AG04449 (cell line): ENCODE measurements around the gene ZC3H15.
"Not testable (repeated sequence)": the region's sequence is repeated elsewhere in the genome, so short reads cannot be mapped to it uniquely, and the experiment has no call there.

Experiments used
- CTCF ChIA-PET: fragments of 350-600 bp; formaldehyde crosslinking; extraction: SDS; loops from one replicate; lab custom pipeline; 2021; ENCODE audit warnings: antibody characterized with exemption; lab: Yijun Ruan, JAX
- POLR2A ChIA-PET: fragments of 400-600, 350-600 bp; formaldehyde crosslinking; extraction: SDS; loops from one replicate; lab custom pipeline; 2020; ENCODE audit warnings: antibody characterized with exemption, inconsistent platforms; lab: Yijun Ruan, JAX
- DNase-seq: peaks from one replicate; pipeline ENCODE4 v3.0.0-alpha.2; 2010; ENCODE audit warnings: low read depth, low spot score
- H3K4me3 ChIP-seq: 2 replicates; pipeline ENCODE4 v1.5.1; 2011; ENCODE audit warnings: low read depth, mild to moderate bottlenecking, control low read depth, low read length
- CTCF ChIP-seq: IDR thresholded peaks from one replicate; pipeline ENCODE4 v1.5.1; 2011; ENCODE audit warnings: mild to moderate bottlenecking, moderate library complexity, low read length, control low read depth, inconsistent platforms; ENCODE audit not compliant: insufficient read depth; ENCODE audit errors: missing control alignments

Gene ZC3H15

GRCh38 chr2:186518945-186519344 is 32.9 kb downstream of the ZC3H15 start:
- no peak for DNase-seq
- H3K4me3 ChIP-seq, result no peak overlapping the region
- POLR2A ChIA-PET, result no interaction called here
- TF ChIP-seq CTCF, result no peak
- CTCF ChIA-PET, result interaction anchor here (1.1 to 5.9 kb wide), 5 partner anchors 11 to 123 kb away, joined by 3 to 27 read pairs (median 4); partner anchors contain the start of gene ITGAV

GRCh38 chr2:186521570-186522153 is 35.6 kb downstream of the ZC3H15 start:
- DNase-seq, H3K4me3 ChIP-seq, POLR2A ChIA-PET, CTCF ChIA-PET: not testable (repeated sequence)

GRCh38 chr2:186522450-186522849 is 36.4 kb downstream of the ZC3H15 start:
- H3K4me3 ChIP-seq, result no peak overlapping the region
- DNase-seq, result no peak
- POLR2A ChIA-PET, result no interaction called here
- TF ChIP-seq CTCF, result no peak
- CTCF ChIA-PET, result interaction anchor here (0.6 to 1.1 kb wide), 2 partner anchors 18 to 118 kb away, joined by 3 read pairs; no protein-coding TSS in a partner anchor

GRCh38 chr2:186523791-186524190 is 37.7 kb downstream of the ZC3H15 start:
- CTCF ChIA-PET, result interaction anchor here (0.9 to 2.2 kb wide), 4 partner anchors 8 to 119 kb away, joined by 3 to 6 read pairs (median 4); no protein-coding TSS in a partner anchor
- no peak for DNase-seq
- H3K4me3 ChIP-seq, result no peak overlapping the region
- TF ChIP-seq CTCF, result no peak
- POLR2A ChIA-PET, result interaction anchor here (0.8 to 1.3 kb wide), 2 partner anchors 66 kb away, joined by 3 to 4 read pairs; partner anchors contain the start of gene ITGAV

- no peak for TF ChIP-seq CTCF
- H3K4me3 ChIP-seq, result no peak overlapping the region
- POLR2A ChIA-PET, result no interaction called here
- DNase-seq, result no peak
- CTCF ChIA-PET, result no interaction called here
These were observed 40.2 kb downstream of the ZC3H15 start for GRCh38 chr2:186526281-186526680.

GRCh38 chr2:186530314-186530713 is 44.3 kb downstream of the ZC3H15 start:
- CTCF ChIA-PET, result interaction anchor here (2.9 kb wide), 1 partner anchor 111 kb away, joined by 11 read pairs; no protein-coding TSS in a partner anchor
- TF ChIP-seq CTCF, result no peak
- no peak overlapping the region for H3K4me3 ChIP-seq
- no peak for DNase-seq
- POLR2A ChIA-PET, result no interaction called here
